GM18870 (cell line): ENCODE data around the gene NDUFB11.

Source experiments
- ATAC-seq: cut with Tn5 transposase; IDR thresholded peaks from one replicate; pipeline ENCODE4 v1.9.1; 2021; ENCODE audit warnings: moderate library complexity; ENCODE audit not compliant: unreplicated experiment

Gene NDUFB11

GRCh38 chrX:47144626-47145394 is at the start of gene NDUFB11, which contains the start of gene RBM10:
NDUFB11 (minus strand) TSS chrX:47144702; CDS start chrX:47144679, 23 bp downstream.
RBM10 (plus strand) TSS chrX:47145221; CDS start chrX:47147482, 2,261 bp downstream.
- ATAC-seq = peak; percentile 69

GRCh38 chrX:47193475-47194193 is 49.1 kb upstream of the NDUFB11 start, which contains the start of gene UBA1:
UBA1 (plus strand) TSS chrX:47193829; CDS start chrX:47198803, 4,974 bp downstream.
- ATAC-seq = peak; percentile 84

- no peak for ATAC-seq
These were observed 47.4 kb upstream of the NDUFB11 start for GRCh38 chrX:47191806-47192401.

GRCh38 chrX:47191331-47191730 is 46.8 kb upstream of the NDUFB11 start:
- ATAC-seq = no peak

GRCh38 chrX:47190445-47191269 is 46.2 kb upstream of the NDUFB11 start:
- peak; percentile 40 for ATAC-seq

GRCh38 chrX:47189906-47190305 is 45.4 kb upstream of the NDUFB11 start:
- ATAC-seq = no peak

GRCh38 chrX:47187106-47187677 is 42.7 kb upstream of the NDUFB11 start:
- ATAC-seq = no peak

- ATAC-seq = no peak
These were observed 41.7 kb upstream of the NDUFB11 start for GRCh38 chrX:47186096-47186740.

GRCh38 chrX:47185241-47185640 is 40.7 kb upstream of the NDUFB11 start:
- no peak for ATAC-seq

- ATAC-seq = no peak
These were observed 40.0 kb upstream of the NDUFB11 start for GRCh38 chrX:47184486-47184885.

GRCh38 chrX:47182106-47182700 is 37.7 kb upstream of the NDUFB11 start:
- ATAC-seq = no peak

- no peak for ATAC-seq
These were observed 36.8 kb upstream of the NDUFB11 start for GRCh38 chrX:47181301-47181700.

- ATAC-seq = no peak
These were observed 35.8 kb upstream of the NDUFB11 start for GRCh38 chrX:47180346-47180745.

GRCh38 chrX:47179928-47180255 is 35.4 kb upstream of the NDUFB11 start:
- ATAC-seq = no peak

GRCh38 chrX:47179221-47179927 is 34.9 kb upstream of the NDUFB11 start:
- no peak for ATAC-seq

- no peak for ATAC-seq
These were observed 33.8 kb upstream of the NDUFB11 start for GRCh38 chrX:47178337-47178736.

- no peak for ATAC-seq
These were observed 32.6 kb upstream of the NDUFB11 start for GRCh38 chrX:47177079-47177478.

- no peak for ATAC-seq
These were observed 31.7 kb upstream of the NDUFB11 start for GRCh38 chrX:47176101-47176740.

GRCh38 chrX:47175588-47175980 is 31.1 kb upstream of the NDUFB11 start:
- no peak for ATAC-seq
